ENCODE measurements around the gene SCART1.
"Not testable (repeated sequence)": the region's sequence is repeated elsewhere in the genome, so short reads cannot be mapped to it uniquely, and the experiment has no call there.

Gene SCART1

GRCh38 chr10:133458710-133459453 is 5.1 kb downstream of the SCART1 start:
- Mint-ChIP-seq H3K36me3 (peaks cover 2% of the 10 kb centered on the region), H3K27ac (no peak overlapping the region), H3K9me3 (no peaks in the 10 kb centered on the region), H3K27me3 (no peaks in the 10 kb centered on the region), H3K4me1 (no peaks in the 10 kb centered on the region), H3K4me3 (no peak overlapping the region)

- peaks cover 3% of the 10 kb centered on the region for H3K36me3 Mint-ChIP-seq
Measured at GRCh38 chr10:133459454-133460207, 5.9 kb downstream of the SCART1 start.

GRCh38 chr10:133460208-133460769 is 6.5 kb downstream of the SCART1 start:
- H3K36me3 Mint-ChIP-seq, result peaks cover 3% of the 10 kb centered on the region
- H3K27me3 Mint-ChIP-seq, result no peaks in the 10 kb centered on the region

More at GRCh38 chr10:133459454-133460207, 5.9 kb downstream of the SCART1 start:
- Mint-ChIP-seq H3K27ac (no peak overlapping the region), H3K27me3 (no peaks in the 10 kb centered on the region), H3K9me3 (no peaks in the 10 kb centered on the region), H3K4me3 (no peak overlapping the region), H3K4me1 (no peaks in the 10 kb centered on the region)

GRCh38 chr10:133461027-133461426 is 7.3 kb downstream of the SCART1 start:
- peak overlapping the region; percentile 25 for H3K27ac Mint-ChIP-seq
- H3K36me3 Mint-ChIP-seq, result peaks cover 3% of the 10 kb centered on the region
- H3K4me1 Mint-ChIP-seq, result no peaks in the 10 kb centered on the region
- H3K9me3 Mint-ChIP-seq, result no peaks in the 10 kb centered on the region
- H3K27me3 Mint-ChIP-seq, result no peaks in the 10 kb centered on the region
- no peak overlapping the region for H3K4me3 Mint-ChIP-seq

More at GRCh38 chr10:133460208-133460769, 6.5 kb downstream of the SCART1 start:
- no peaks in the 10 kb centered on the region for H3K4me1 Mint-ChIP-seq
- H3K27ac Mint-ChIP-seq, result no peak overlapping the region
- H3K9me3 Mint-ChIP-seq, result no peaks in the 10 kb centered on the region
- H3K4me3 Mint-ChIP-seq, result no peak overlapping the region

GRCh38 chr10:133461841-133462240 is 8.1 kb downstream of the SCART1 start:
- Mint-ChIP-seq H3K27me3 (peaks cover 1% of the 10 kb centered on the region), H3K36me3 (peaks cover 3% of the 10 kb centered on the region), H3K4me1 (no peaks in the 10 kb centered on the region), H3K27ac (no peak overlapping the region), H3K9me3 (no peaks in the 10 kb centered on the region), H3K4me3 (no peak overlapping the region)

GRCh38 chr10:133462512-133463305 is 9.0 kb downstream of the SCART1 start:
- H3K4me1 Mint-ChIP-seq, result no peaks in the 10 kb centered on the region
- no peak overlapping the region for H3K4me3 Mint-ChIP-seq
- peaks cover 1% of the 10 kb centered on the region for H3K27me3 Mint-ChIP-seq
- no peak overlapping the region for H3K27ac Mint-ChIP-seq
- no peaks in the 10 kb centered on the region for H3K9me3 Mint-ChIP-seq
- H3K36me3 Mint-ChIP-seq, result peaks cover 3% of the 10 kb centered on the region

GRCh38 chr10:133464582-133465031 is 10.9 kb downstream of the SCART1 start:
- Mint-ChIP-seq H3K9me3 (no peaks in the 10 kb centered on the region), H3K27ac (no peak overlapping the region), H3K4me1 (no peaks in the 10 kb centered on the region), H3K4me3 (no peak overlapping the region), H3K36me3 (peaks cover 12% of the 10 kb centered on the region), H3K27me3 (peaks cover 1% of the 10 kb centered on the region)

GRCh38 chr10:133465191-133465949 is 11.6 kb downstream of the SCART1 start:
- H3K27me3 Mint-ChIP-seq, result peaks cover 1% of the 10 kb centered on the region
- no peaks in the 10 kb centered on the region for H3K9me3 Mint-ChIP-seq
- no peak overlapping the region for H3K4me3 Mint-ChIP-seq
- peaks cover 12% of the 10 kb centered on the region for H3K36me3 Mint-ChIP-seq
- H3K27ac Mint-ChIP-seq, result no peak overlapping the region
- H3K4me1 Mint-ChIP-seq, result no peaks in the 10 kb centered on the region

- no peaks in the 10 kb centered on the region for H3K4me1 Mint-ChIP-seq
- no peak overlapping the region for H3K4me3 Mint-ChIP-seq
- peaks cover 12% of the 10 kb centered on the region for H3K36me3 Mint-ChIP-seq
- H3K9me3 Mint-ChIP-seq, result no peaks in the 10 kb centered on the region
- peaks cover 1% of the 10 kb centered on the region for H3K27me3 Mint-ChIP-seq
- no peak overlapping the region for H3K27ac Mint-ChIP-seq
Measured at GRCh38 chr10:133465950-133466474, 12.3 kb downstream of the SCART1 start.

- Mint-ChIP-seq H3K4me1 (no peaks in the 10 kb centered on the region), H3K4me3 (no peak overlapping the region), H3K36me3 (peaks cover 12% of the 10 kb centered on the region), H3K27me3 (peaks cover 1% of the 10 kb centered on the region), H3K9me3 (no peaks in the 10 kb centered on the region), H3K27ac (no peak overlapping the region)
Measured at GRCh38 chr10:133466683-133467275, 13.0 kb downstream of the SCART1 start.

GRCh38 chr10:133467286-133467911 is 13.7 kb downstream of the SCART1 start:
- Mint-ChIP-seq H3K36me3 (peaks cover 12% of the 10 kb centered on the region), H3K9me3 (no peaks in the 10 kb centered on the region), H3K27ac (no peak overlapping the region), H3K27me3 (peaks cover 1% of the 10 kb centered on the region), H3K4me3 (no peak overlapping the region), H3K4me1 (no peaks in the 10 kb centered on the region)

- H3K27ac Mint-ChIP-seq, H3K4me1 Mint-ChIP-seq, H3K4me3 Mint-ChIP-seq, H3K27me3 Mint-ChIP-seq, H3K36me3 Mint-ChIP-seq, H3K9me3 Mint-ChIP-seq: not testable (repeated sequence)
Measured at GRCh38 chr10:133469205-133469604, 15.5 kb downstream of the SCART1 start.

GRCh38 chr10:133471300-133472109 is 17.8 kb downstream of the SCART1 start:
- Mint-ChIP-seq H3K27ac (no peak overlapping the region), H3K4me3 (no peak overlapping the region), H3K27me3 (no peaks in the 10 kb centered on the region), H3K36me3 (peaks cover 9% of the 10 kb centered on the region), H3K9me3 (no peaks in the 10 kb centered on the region), H3K4me1 (peaks cover 6% of the 10 kb centered on the region)

All from activated naive CD4-positive, alpha-beta T cell treated with anti-CD3 and anti-CD28 coated beads, Interleukin-2, amount 50 U/mL, for 24 hours (primary cell).